Stimulated activated CD4-positive, alpha-beta T cell treated with anti-CD3 and anti-CD28 coated beads, Interleukin-12 subunit alpha, Interleukin-12 subunit beta, amount 100 ng/mL, for 48 hours (primary cell): Measurements from ENCODE around the gene ZFAND6.
A peak's percentile ranks its signal among the peaks of the same experiment; 100 is the strongest.
"Not testable (repeated sequence)": the region's sequence is repeated elsewhere in the genome, so short reads cannot be mapped to it uniquely, and the experiment has no call there.

Experiments used
- DNase-seq, 3 donors: peaks; one replicate each; pipeline ENCODE4 v3.0.0-alpha.2; 2020; ENCODE audit warnings: low read depth in 2 of 3, low spot score in 1 of 3

The ZFAND6 gene

DNA sequence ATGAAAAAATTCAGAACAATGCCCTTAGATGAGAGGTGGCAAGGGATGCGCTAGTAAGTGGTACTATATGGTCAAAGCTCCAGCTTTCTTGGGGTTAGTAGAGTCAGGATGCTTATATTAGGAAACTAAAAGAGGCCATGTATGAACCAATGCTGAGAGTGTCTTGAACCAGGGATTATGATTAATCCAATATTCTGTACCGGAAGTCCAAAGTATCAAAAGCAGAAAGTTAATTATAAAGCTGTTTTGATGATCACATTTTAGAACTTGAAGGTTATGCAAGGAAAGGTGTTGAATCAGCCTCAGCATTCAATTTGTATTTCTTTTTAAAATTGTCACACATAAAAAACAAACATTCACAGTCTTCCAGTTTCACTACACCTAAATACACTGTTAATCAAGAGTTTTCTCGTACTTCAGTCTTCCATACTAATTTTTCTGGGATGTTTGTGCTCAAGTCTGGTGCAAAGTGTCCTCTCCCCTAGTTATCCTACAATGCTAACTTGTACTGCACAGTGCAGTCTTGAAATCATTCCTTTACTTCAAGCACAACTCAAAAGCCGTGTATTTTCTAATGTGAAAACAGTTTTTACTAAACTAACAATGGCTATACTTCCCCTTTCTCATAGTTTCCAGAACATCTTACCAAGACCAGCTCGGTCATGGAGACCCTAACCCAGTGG, 82.6 kb downstream of the ZFAND6 start:
- DNase-seq: no peak

DNA sequence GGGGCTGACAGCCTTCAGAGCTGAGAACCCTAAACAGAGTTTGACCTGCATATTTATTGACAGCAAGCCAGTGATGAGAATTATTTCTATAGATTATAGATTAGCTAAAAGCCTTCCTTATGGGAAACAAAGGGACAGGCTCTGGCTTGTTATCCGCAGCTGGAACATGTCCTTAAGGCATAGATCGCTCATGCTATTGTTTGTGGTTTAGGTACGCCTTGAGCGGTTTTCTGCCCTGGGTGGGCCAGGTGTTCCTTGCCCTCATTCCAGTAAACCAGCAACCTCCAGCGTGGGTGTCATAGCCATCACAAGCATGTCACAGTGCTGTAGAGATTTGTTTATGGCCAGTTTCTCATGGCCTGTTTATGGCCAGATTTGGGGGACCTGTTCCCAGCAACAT, 83.2 kb downstream of the ZFAND6 start:
- DNase-seq: no peak

DNA sequence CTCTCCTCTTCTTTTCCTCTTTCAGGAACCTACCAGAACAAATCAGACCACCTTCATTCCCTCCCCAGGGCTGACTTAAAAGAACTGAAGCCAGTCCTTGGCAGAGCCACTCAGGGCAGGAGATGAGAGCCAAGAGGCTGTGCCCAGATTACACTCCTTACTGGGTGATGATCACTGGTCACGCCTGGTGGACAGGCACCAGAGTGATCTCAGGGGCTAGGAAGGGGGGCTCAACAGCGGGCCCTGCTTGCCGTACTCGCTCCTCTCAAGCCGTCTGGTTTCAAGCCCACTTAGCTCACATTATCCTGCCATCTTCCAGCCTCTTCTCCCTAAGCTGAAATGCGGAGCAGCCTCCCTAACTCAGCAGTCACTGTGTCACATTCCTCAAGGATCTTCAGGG, 91.7 kb downstream of the ZFAND6 start:
- no peak for DNase-seq

DNA sequence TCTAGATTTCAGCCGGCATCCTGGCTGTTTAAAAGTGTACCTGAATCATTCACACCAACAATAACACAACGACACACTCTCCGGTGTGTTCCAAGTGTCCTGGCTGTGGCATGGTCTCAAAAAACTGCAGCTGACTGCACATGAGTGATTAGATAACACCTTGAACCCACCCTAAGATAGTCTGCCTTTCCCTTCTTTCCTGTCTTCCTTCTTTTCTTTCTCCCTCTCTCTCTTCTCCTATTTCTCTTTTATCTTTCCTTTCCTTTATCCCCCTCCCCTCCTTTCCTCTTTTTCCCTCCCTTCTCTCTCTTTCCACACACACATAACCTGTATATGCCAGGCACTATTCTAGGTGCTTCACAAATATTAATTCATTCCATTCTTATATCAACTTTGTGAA, 92.1 kb downstream of the ZFAND6 start:
- DNase-seq: no peak

DNA sequence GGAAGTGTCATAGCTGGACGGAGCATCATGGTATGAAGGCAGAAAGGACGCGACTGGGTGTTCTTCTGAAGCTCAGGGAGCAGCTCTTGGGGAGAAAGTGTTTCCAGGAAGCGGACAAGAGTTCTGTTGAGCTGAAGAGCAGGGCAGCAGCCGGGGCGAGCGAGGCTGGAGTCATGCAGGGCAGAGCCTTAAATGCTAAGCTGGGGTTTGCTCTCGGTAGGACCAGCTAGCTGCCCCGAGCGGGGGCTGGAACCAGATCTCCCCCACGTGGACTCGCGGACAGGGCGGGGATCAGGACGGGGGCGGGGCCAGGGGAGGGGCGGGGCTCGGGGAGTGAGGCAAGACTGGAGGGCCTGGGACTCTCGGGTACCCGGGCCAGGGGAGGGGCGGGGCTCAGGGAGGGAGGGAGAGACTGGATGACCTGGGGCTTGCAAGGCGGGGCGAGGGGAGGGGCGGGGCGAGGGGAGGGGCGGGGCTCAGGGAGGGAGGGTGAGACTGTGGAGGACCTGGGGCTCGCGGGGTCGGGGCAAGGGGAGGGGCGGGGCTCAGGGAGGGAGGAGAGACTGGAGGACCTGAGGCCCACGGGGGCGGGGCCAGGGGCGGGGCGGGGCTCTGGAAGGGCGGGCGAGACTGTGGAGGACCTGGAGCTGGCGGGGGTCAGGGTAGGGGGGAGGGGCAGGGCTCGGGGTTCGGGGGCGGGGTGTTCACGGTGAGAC, 92.9 kb downstream of the ZFAND6 start:
- peak; percentile 85 to 94 (median 94) for DNase-seq

DNA sequence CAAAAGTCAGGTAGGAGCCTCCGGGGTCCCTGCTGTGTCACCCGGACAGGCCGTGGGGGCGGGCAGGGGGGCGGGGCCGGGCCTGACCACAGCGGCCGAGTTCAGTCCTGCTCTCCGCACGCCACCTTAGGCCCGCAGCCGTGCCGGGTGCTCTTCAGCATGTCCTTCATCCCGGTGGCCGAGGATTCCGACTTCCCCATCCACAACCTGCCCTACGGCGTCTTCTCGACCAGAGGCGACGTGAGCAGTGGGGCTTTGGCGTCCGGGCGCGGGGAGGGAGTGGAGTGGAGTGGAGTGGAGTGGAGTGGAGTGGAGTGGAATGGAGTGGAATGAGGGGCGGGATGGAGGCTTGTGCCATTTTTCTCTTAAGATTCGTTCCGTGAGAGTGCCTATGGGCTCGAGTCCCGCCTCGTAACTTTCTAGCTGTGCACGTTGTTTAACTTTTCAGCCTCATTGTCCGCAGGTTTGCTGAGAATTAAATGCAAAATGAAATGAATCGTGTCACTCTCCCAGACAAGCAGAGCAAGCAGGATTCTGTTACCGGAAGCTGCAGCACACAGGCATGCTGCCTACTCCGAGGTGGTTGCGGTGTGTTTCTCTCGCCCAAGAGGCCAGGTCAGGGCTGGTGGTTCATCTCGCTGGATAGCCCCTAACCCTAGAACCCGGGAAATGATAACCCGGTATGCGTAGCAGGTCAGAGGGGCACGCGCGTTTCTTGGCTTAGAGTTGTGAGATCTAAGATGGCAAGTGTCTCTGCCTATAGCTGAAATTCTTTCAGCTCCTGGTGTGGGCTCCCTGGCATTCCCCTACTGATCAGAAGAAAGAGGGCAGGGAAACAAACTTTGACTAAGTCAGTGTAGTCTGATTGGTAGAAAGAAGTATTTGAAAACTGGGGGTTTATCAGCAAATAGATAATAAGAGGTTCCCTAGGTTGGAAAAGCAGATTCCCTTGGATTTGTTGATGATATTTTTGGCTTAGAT, 93.7 kb downstream of the ZFAND6 start, which contains the start of gene FAH:
Gene FAH (plus strand): TSS at position 104 of the 981 bp plus-strand sequence. CDS start 56 bp downstream, at position 160.
- DNase-seq: peak; percentile 20 to 31 (median 31)

DNA sequence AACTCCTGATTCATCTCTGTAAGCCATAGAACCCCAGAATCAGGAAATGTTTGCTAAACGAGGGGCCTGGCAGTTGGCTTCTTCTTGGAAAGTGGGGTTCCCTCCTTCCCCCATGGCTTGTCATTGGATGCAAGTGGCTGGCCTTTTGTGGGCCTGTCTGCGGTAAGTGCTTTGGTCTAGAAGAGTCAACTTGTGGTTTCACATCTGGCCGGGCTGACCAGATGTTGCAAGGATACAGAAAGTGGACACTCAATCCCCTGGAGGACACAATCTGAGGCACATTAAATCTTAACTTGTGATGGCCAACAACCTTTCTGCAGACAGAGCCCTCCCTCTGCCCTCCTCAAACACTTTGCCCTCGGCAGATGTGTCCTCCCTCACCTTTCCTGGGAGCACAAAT, 94.4 kb downstream of the ZFAND6 start:
- no peak for DNase-seq

DNA sequence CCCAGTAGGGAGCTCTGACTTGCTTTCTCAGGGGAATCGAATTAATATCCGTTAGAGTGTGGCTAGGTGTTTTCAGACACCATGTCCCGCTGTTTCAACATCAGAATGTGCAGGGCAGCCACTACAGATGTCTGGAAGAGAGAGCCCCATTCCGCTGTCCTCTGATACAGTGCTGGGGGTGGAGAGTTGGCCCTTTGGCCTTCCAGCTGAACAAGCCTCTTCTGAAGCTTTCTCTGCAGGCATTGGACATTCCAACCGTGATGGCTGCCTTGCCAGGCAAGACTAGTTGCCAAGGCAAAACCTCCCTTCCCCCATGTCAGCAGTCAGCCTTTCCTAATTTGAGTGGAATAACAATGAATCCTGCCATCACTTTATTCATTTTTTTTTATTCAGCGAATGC, 94.9 kb downstream of the ZFAND6 start:
- no peak for DNase-seq

DNA sequence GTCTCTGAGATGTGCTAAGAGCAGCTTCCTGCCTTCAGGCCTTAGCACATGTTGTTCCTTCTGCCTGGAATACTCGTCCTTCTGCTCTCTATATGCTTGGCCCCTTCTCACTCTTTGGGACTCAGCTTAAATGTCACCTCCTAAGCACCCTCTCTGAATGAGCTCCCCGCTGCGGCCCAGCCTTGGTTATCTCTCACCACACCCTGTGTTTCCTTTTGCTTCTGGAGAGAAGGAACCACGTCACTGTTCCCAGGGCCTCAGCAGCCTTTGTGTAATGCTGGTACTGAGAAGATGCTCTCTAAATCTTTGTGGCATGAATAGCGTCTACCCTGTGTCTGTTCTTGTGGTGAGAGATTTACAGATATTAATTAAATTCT, 95.5 kb downstream of the ZFAND6 start:
- no peak for DNase-seq

DNA sequence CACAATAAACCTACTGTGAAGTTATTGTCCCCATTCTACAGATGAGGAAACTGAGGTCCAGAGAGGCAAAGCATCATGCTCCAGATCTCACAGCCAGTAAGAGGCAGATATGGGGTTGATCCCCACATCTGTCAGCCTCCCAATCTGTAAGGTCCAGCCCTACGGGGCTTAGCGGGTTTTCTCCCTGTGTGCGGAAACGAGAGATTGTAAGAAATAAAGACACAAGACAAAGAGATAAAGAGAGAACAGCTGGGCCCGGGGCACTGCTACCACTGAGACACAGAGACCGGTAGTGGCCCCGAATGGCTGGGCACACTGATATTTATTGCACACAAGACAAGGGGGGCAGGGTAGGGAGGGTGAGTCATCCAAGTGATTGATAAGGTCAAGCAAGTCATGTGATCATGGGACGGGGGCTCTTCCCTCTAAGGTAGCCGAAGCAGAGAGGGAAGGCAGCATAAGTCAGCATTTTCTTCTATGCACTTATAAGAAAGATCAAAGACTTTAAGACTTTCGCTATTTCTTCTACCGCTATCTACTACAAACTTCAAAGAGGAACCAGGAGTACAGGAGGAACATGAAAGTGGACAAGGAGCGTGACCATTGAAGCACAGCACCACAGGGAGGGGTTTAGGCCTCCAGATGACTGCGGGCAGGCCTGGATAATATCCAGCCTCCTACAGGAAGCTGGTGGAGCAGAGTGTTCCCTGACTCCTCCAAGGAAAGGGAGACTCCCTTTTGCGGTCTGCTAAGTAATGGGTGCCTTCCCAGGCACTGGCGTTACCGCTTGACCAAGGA, 96.1 kb downstream of the ZFAND6 start:
- DNase-seq: not testable (repeated sequence)

DNA sequence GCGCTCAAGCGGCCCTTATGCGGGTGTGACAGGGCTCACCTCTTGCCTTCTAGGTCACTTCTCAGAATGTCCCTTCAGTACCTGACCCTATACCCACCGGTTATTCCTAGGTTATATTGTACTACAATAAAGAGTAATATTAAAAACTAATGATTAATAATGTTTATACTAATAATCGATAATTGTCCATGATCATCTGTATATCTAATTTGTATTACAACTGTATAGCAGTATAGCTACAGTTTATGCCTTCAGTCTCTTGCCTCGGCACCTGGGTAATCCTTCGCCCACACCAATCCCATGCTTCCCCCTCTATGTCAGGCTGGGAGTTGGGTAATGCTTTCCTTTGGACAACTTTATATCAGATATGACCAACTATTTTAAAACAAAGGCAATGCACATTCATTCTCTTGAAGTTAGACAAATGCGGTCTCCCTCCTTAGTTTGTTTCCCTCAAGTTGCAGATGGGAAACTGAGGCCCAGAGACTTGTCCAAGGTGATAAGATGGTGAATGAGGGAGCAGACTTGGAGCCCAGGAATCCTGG, 96.8 kb downstream of the ZFAND6 start:
- DNase-seq: no peak

DNA sequence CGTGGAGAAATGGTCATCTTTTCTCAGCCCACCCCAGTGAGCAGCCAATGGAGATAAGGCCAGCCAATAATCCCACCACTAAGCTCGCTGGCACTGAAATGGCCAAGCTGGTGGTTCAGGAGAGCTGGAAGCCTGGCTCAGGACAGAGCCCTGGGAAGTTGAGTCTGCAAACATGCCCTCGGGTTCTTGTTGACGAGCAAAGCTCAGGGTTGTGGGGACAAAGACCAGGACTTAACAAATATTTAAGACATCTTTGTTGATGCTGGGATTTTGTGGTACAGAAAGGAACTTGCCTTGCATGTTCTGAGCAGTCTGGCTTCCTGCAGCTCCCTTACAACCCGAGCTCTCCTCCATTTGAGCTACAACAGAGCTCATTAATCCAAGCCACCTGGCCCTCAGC, 97.7 kb downstream of the ZFAND6 start:
- DNase-seq: no peak

DNA sequence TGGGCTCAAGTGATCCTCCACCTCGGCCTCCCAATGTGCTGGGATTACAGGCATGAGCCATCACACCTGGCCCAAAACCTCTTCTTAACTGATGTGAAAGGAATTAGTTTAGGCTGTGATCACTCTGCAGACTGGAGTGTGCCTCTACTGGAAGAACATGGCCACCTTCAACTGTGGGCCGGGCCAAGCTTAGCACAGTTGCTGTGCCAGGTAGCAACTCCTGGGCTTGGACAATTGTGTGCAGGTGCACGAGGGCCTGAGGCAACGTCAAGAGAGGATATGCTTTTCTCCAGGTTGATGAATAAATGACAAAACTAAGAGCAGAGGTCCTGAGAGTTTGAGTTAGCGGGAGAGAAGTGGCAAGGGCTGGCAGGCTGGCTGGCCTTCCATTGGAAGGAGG, 99.8 kb downstream of the ZFAND6 start:
- no peak for DNase-seq

DNA sequence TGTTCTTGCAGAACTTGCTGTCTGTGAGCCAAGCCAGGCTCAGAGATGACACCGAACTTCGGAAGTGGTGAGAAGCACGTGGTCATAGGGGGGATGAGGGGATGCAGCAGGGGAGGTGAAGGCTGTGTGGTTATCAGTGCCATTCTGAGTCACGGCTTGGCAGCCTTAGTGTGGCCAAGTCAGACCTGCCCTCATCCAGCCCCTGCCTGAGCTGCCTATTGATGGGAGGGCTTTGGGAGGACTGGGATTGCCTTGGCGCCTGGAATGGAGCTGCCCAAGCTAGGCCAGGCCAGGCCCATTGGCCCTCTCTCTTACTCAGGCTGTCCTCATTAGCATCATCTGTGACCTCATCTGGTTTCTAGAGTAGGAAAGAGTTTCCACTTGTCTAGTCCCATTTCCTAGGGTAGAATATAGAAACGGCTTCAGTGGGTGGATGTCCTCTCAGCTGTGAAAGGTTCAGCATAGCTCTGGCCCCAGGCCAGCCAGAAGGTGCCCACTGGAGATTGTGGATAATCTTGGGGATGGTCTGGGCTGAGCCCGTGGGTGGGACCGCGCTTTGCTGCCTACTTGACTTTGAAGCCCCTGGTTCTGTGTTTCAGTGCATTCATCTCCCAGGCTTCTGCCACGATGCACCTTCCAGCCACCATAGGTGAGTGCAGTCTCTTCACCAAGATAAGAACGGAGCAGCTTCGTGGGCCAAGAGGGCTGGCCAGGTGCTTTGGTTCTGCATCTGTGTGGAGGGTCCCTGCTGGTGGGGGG, 100.5 kb downstream of the ZFAND6 start:
- no peak for DNase-seq

DNA sequence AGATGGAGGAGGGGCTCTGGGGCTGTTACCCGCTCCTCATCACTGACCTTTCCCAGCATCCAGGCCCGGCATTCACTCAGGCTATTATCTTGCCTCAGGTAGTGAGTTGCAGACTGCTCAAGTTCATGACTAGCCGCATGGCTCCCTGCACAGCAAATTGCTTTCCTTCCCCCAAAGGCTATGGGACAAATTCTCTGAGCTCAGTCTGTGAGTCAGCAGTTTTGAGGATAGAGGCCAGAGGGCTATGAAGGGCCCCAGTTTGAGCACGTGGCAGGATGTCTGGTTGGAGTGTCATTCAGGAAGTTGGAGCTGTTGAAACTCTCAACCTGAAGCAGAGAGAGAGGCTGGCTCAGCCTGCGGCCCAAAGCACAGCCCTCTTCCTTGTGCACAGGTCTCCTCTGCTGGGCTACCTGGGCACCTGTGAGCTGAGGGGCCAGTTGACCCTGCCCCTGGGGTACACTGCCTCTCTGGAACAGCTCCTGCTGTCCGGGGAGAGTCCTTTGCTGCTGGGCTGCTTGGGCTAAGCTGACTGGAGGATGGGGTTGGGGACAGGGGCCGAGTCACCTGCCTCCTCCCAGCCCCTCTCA, 101.2 kb downstream of the ZFAND6 start:
- peak; percentile 8 to 31 (median 20) for DNase-seq

DNA sequence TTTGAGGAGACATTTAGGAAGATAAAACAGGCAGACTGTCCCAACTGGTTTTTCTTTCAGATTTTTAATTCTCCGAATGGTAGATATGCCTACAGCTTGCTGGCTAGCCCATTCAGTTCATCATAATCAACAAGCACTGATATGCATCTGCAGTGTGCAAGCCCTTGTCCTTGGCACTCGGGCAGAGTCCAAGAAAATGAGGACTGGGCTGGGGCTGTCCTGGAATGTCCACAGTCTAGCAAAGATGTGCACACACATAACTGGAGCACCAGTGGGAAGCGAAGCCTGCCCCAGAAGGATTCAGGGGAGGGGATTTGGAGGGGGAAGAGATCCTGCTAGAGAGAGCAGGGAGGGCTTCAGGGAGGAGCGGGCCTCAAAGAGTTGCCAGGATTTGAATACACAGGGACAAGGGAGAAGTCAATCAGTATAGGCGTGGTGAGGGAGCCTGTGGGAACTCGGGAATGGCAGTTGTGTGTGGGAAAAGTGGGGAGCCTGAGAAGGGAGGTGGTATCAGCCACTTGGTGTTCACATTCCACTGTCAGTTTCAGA, 102.1 kb downstream of the ZFAND6 start:
- DNase-seq: no peak

DNA sequence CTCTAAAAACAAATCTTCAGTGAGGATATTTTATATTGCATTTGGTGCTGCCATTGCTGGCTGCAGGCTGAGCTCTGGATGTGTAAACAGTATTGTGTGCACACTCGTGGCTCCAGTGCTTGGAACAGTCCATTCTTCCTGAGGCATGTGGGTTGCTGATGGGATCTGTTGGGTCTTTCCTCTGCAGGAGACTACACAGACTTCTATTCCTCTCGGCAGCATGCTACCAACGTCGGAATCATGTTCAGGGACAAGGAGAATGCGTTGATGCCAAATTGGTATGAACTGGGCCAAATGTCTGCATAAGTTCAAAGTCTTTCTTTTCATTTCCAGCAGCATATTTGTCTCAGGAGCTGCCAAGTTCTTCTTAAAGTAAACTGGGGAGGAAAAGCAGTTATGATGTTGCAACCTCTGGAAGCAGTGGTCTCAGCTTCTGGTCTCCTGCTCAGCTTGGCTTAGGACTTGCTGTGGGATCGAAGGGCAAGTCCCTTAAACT, 102.6 kb downstream of the ZFAND6 start:
- DNase-seq: no peak

DNA sequence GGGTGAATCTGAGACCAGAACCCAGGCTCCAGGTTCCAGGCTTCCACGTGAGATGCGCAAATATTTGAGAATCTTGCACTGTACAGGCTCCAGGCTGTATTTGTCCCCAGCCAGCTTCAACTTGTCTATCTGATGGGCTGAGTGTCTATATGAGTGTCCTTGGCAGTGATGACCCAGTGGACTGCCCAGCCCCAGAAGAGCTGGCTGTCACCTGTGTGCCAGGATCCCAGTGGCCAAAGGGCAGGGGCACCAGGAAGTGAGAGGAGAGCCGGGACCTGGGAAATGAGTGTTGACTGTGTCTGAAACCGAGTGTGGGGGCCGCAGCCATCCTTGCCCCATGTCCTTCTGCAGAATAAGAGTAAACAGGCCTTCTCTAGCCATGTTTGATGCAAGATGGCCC, 103.7 kb downstream of the ZFAND6 start:
- no peak for DNase-seq

DNA sequence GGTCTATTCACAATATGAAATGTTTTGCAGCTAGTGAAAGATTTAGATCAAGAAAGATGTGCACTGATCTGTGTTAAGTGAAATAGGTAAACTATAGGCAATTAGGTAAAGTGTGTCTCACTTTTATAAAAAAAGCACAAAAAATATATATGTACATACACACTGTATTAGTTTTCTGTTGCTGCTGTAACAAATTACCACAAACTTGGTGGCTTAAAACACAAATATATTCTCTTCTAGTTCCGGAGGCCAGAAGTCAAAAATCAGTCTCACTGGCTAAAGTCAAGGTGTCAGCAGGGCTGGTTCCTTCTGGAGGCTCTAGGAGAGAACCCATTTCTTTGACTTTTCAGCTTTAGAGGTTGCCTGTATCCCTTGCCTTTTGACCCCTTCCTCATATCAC, 104.4 kb downstream of the ZFAND6 start:
- DNase-seq: no peak
